ENCODE measurements around the gene SLC35F1.

GRCh38 chr6:118174071-118174470 is 267.0 kb downstream of the SLC35F1 start:
- TF ChIP-seq CTCF (IDR thresholded peaks at IDR 0.05; ENCODE audit: low read length) (no peak), EZH2 (IDR thresholded peaks at IDR 0.05; ENCODE audit: borderline replicate concordance, low read length) (no peak)
